Skeletal muscle satellite cell (primary cell): ENCODE data around the gene ZNF429. TPM values are rescaled to one million over a fixed set of nuclear protein-coding genes. Genes with fewer than 3 reads are reported as not detected.
"Not testable (repeated sequence)": the region's sequence is repeated elsewhere in the genome, so short reads cannot be mapped to it uniquely, and the experiment has no call there.

Experiments
- H3K27me3 ChIP-seq: 2 replicates; pipeline ENCODE4 v1.7.0; 2013; ENCODE audit warnings: low read length; ENCODE audit not compliant: control insufficient read depth, insufficient read depth
- H3K36me3 ChIP-seq: 2 replicates; pipeline ENCODE4 v1.7.0; 2013; ENCODE audit warnings: mild to moderate bottlenecking, control low read depth, low read length; ENCODE audit not compliant: insufficient read depth
- H3K4me1 ChIP-seq: 2 replicates; pipeline ENCODE4 v1.7.0; 2013; ENCODE audit warnings: low read length; ENCODE audit not compliant: control insufficient read depth, insufficient read depth
- H3K4me2 ChIP-seq: 2 replicates; pipeline ENCODE4 v1.7.0; 2013; ENCODE audit warnings: mild to moderate bottlenecking, low read length
- H3K4me3 ChIP-seq: 2 replicates; pipeline ENCODE4 v1.7.0; 2013; ENCODE audit warnings: low read length
- H3K9ac ChIP-seq: 2 replicates; pipeline ENCODE4 v1.7.0; 2013; ENCODE audit warnings: mild to moderate bottlenecking, low read depth, low read length, moderate library complexity
- H3K9me3 ChIP-seq: replicated peaks from 2 replicates; pipeline ENCODE4 v1.7.0; 2013; ENCODE audit warnings: mild to moderate bottlenecking, control low read depth, low read length
- total RNA-seq: library from RNA; depleted of rRNA; stranded (reverse); fragments of >200 nt; gene quantifications from 2 replicates; pipeline ENCODE4 v1.2.3, GENCODE V29; 2012; rRNA removed

Gene ZNF429
- 7.9 and 9.1 TPM in 2 replicates for total RNA-seq

- H3K27me3 ChIP-seq, result no peaks in the 10 kb centered on the region
- H3K4me2 ChIP-seq, result peak within 1 kb of the TSS; percentile 78
- H3K4me3 ChIP-seq, result peak within 1 kb of the TSS; percentile 91
- H3K36me3 ChIP-seq, result peaks cover 8% of the 10 kb centered on the region
- H3K9ac ChIP-seq, result peak within 1 kb of the TSS; percentile 95
- H3K9me3 ChIP-seq, result no peaks in the 10 kb centered on the region
- no peaks in the 10 kb centered on the region for H3K4me1 ChIP-seq
Observed at GRCh38 chr19:21505459-21506451, at the start of gene ZNF429. Gene ZNF429, plus strand, starts transcription at chr19:21505602. Its CDS starts 170 bp downstream, at chr19:21505772.

DNA sequence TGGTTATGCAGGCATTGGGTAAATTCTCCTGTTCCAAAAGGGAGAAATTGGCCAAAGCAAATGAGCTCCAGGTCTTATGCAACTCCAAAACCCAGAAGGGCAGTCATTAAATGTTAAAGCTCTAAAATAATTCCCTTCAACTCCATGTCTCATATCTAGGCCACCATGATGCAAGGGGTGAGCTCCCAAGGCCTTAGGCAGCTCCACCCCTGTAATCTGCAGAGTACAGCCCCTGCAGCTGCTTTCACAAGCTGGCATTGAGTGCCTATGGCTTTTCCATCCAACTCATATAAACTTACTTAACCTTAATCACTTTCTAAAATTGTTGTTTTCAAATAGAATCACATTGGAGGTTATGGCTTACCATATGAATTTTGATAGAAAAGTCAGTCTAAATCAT is 44.7 kb upstream of the ZNF429 start:
- Histone ChIP-seq H3K4me2 (no peak overlapping the region), H3K9ac (no peak overlapping the region), H3K9me3 (no peaks in the 10 kb centered on the region), H3K36me3 (no peaks in the 10 kb centered on the region), H3K4me1 (no peaks in the 10 kb centered on the region), H3K27me3 (no peaks in the 10 kb centered on the region), H3K4me3 (no peak overlapping the region)

GRCh38 chr19:21462540-21462939 is 42.9 kb upstream of the ZNF429 start:
- Histone ChIP-seq H3K9ac (no peak overlapping the region), H3K9me3 (no peaks in the 10 kb centered on the region), H3K36me3 (no peaks in the 10 kb centered on the region), H3K4me2 (no peak overlapping the region), H3K4me1 (no peaks in the 10 kb centered on the region), H3K27me3 (no peaks in the 10 kb centered on the region), H3K4me3 (no peak overlapping the region)

- no peak overlapping the region for H3K9ac ChIP-seq
- H3K4me2 ChIP-seq, result no peak overlapping the region
- no peaks in the 10 kb centered on the region for H3K4me1 ChIP-seq
- H3K27me3 ChIP-seq, result no peaks in the 10 kb centered on the region
- H3K4me3 ChIP-seq, result no peak overlapping the region
- H3K36me3 ChIP-seq, result no peaks in the 10 kb centered on the region
- H3K9me3 ChIP-seq, result no peaks in the 10 kb centered on the region
Observed at GRCh38 chr19:21463449-21464105, 41.8 kb upstream of the ZNF429 start.

DNA sequence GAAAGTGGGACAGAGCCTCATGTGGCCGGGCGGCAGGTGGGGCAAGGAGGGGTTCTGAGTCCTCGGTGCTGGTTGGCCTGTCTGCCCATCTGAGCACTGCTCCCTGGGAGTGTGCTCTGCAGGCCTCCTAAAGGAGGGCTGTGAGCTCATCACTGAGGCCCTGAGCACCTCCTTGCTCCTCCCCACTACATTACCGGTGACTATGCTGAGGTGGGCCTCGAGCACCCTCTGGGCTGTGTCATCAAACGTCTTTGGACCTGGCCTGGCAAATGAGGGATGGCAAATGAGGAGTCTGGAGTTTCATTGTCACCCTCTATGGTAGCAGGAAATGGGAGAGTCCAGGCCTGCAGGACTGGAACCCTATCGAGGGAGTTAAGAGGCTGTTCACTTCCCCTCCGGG is 38.8 kb upstream of the ZNF429 start:
- H3K4me3 ChIP-seq, result no peak overlapping the region
- no peaks in the 10 kb centered on the region for H3K4me1 ChIP-seq
- H3K9me3 ChIP-seq, result peaks cover 3% of the 10 kb centered on the region
- no peak overlapping the region for H3K4me2 ChIP-seq
- H3K36me3 ChIP-seq, result no peaks in the 10 kb centered on the region
- no peaks in the 10 kb centered on the region for H3K27me3 ChIP-seq
- no peak overlapping the region for H3K9ac ChIP-seq

DNA sequence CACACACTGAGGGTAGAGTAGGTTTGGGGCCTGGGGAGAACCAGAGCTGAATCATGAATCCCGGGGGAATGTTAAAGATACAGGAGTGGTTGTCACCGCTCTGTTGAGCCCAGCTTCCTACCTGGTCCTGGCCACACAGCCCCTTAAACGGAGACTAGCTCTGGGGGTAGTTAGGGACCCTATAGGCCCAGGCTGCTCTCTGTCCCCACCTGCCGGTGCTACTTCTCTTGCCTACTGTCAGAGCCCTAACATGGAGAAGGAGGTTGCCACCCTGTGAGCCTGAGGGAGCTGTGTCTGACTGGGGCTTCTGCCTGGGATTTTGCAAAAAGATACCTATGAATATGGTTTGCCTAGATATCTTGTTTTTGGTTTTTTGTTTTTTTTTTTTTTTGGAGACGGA is 36.6 kb upstream of the ZNF429 start:
- peaks cover 3% of the 10 kb centered on the region for H3K9me3 ChIP-seq
- H3K9ac ChIP-seq, result no peak overlapping the region
- H3K36me3 ChIP-seq, result no peaks in the 10 kb centered on the region
- no peak overlapping the region for H3K4me3 ChIP-seq
- no peaks in the 10 kb centered on the region for H3K4me1 ChIP-seq
- H3K4me2 ChIP-seq, result no peak overlapping the region
- no peaks in the 10 kb centered on the region for H3K27me3 ChIP-seq

DNA sequence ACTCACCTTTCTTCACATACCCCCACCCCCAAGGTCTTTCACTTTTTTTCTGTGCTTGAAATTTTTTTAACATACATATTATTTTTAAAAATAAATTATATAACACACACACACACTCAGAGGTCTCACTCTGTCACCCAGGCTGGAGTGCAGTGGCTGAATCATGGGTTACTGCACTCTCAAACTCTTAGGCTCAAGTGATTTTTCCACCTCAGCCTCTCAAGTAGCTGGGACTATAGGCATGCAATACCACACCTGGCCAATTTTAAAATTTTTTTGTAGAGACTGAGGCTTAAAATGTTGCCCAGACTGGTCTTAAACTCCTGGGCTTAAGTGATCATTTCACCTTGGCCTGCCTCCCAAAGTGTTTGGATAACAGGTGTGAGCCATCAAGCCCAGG is 32.9 kb upstream of the ZNF429 start:
- Histone ChIP-seq H3K4me2 (no peak overlapping the region), H3K9me3 (peaks cover 3% of the 10 kb centered on the region), H3K4me3 (no peak overlapping the region), H3K9ac (no peak overlapping the region), H3K36me3 (no peaks in the 10 kb centered on the region), H3K27me3 (no peaks in the 10 kb centered on the region), H3K4me1 (no peaks in the 10 kb centered on the region)

- Histone ChIP-seq H3K4me3 (peak overlapping the region; percentile 73), H3K4me2 (peak overlapping the region; percentile 89), H3K27me3 (no peaks in the 10 kb centered on the region), H3K4me1 (no peaks in the 10 kb centered on the region), H3K9me3 (peaks cover 3% of the 10 kb centered on the region), H3K9ac (peak overlapping the region; percentile 21), H3K36me3 (no peaks in the 10 kb centered on the region)
Observed at GRCh38 chr19:21474671-21475181, 30.7 kb upstream of the ZNF429 start.

GRCh38 chr19:21482361-21482760 is 23.0 kb upstream of the ZNF429 start:
- not testable (repeated sequence) for H3K36me3 ChIP-seq, H3K4me1 ChIP-seq, H3K9me3 ChIP-seq, H3K4me2 ChIP-seq, H3K4me3 ChIP-seq, H3K9ac ChIP-seq, H3K27me3 ChIP-seq

DNA sequence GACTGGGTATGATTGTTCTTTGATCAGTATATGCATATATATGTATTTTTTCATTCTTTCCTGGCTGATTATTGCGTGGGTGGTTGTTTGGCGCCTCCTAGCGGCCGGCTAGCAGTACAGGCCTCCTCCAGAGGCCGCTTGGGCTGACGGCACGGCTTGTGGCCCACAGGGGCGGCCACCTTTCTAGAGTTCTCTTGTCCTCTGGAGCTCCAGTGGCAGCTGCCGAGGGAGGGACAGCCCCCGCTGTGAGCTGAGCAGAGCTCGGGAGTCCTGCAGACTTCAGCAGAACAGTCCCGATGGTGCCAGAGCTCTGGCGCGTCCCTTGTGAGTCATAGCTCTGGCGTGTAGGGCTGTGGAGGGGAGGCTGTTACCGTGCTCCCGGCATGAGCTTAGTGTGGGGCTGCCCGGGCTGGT is 22.5 kb upstream of the ZNF429 start:
- Histone ChIP-seq H3K9me3 (no peaks in the 10 kb centered on the region), H3K9ac (no peak overlapping the region), H3K27me3 (no peaks in the 10 kb centered on the region), H3K4me2 (no peak overlapping the region), H3K4me1 (no peaks in the 10 kb centered on the region), H3K4me3 (peak overlapping the region; percentile 55), H3K36me3 (no peaks in the 10 kb centered on the region)

DNA sequence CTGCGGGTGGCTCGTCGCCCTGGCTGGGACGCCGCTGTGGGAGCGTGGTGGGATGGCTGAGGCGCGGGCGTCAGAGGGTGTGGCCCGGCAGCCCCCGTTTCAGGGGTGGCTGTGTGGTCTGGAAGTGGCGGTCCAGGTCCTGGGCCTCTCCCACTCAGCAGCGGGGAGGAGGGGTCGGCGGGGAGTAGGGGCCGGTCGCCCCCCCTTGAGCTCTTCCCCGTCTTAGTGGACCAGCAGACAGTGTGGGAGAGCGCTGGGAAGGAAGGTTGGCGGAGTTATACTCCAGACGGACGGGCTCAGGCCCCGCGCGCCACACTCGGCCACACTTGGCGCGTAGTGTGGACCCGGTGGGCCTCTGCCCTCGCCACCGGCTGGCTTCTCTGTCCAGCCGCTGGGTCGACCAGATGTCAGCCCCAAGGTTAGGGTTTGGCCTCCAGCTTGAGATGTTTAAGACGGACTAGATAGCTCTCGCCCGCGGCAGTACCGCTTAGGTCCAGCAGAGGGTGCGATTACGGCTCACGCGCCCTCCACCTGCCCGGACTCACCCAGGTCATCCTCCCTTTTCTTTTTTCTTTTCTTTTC is 21.7 kb upstream of the ZNF429 start:
- no peak overlapping the region for H3K9ac ChIP-seq
- H3K4me3 ChIP-seq, result peak overlapping the region; percentile 55
- no peak overlapping the region for H3K4me2 ChIP-seq
- no peaks in the 10 kb centered on the region for H3K27me3 ChIP-seq
- H3K36me3 ChIP-seq, result no peaks in the 10 kb centered on the region
- no peaks in the 10 kb centered on the region for H3K4me1 ChIP-seq
- H3K9me3 ChIP-seq, result no peaks in the 10 kb centered on the region
